Mesenchymal stem cell (in vitro differentiated cells and primary cell): ENCODE measurements around the gene EEF2. TPM values are rescaled to one million over a fixed set of nuclear protein-coding genes. Genes with fewer than 3 reads are reported as not detected.

Experiments
- DNase-seq: peaks from one replicate; pipeline ENCODE4 v3.0.0-alpha.2; 2013
- H2AFZ ChIP-seq: one replicate; pipeline ENCODE4 v1.6.1; 2013; ENCODE audit warnings: low read depth, mild to moderate bottlenecking, control low read depth, inconsistent platforms, low read length, moderate library complexity
- H2AK5ac ChIP-seq: 2 replicates; pipeline ENCODE4 v1.6.1; 2013; ENCODE audit warnings: low read length, moderate library complexity, mild to moderate bottlenecking, inconsistent platforms; ENCODE audit not compliant: severe bottlenecking
- H2BK120ac ChIP-seq: one replicate; pipeline ENCODE4 v1.6.1; 2013; ENCODE audit warnings: low read depth, mild to moderate bottlenecking, inconsistent platforms, low read length, moderate library complexity
- H2BK12ac ChIP-seq, 2 experiments: one replicate each; pipeline ENCODE4 v1.6.1; 2013; ENCODE audit warnings: inconsistent platforms in 2 of 2, low read length in 2 of 2, mild to moderate bottlenecking in 2 of 2, moderate library complexity in 2 of 2, control low read depth in 1 of 2
- H2BK15ac ChIP-seq: one replicate; pipeline ENCODE4 v1.6.1; 2013; ENCODE audit warnings: mild to moderate bottlenecking, low read depth, inconsistent platforms; ENCODE audit not compliant: poor library complexity, severe bottlenecking
- H2BK5ac ChIP-seq: 2 replicates; pipeline ENCODE4 v1.6.1; 2013; ENCODE audit warnings: low read depth, mild to moderate bottlenecking, low read length, control low read depth, inconsistent platforms; ENCODE audit not compliant: poor library complexity, severe bottlenecking
- H3K14ac ChIP-seq, 2 experiments: one replicate each; pipeline ENCODE4 v1.6.1; 2013; ENCODE audit warnings: inconsistent platforms in 2 of 2, low read length in 2 of 2, control low read depth in 1 of 2, mild to moderate bottlenecking in 1 of 2, moderate library complexity in 1 of 2
- H3K18ac ChIP-seq, 2 experiments: one replicate each; pipeline ENCODE4 v1.6.1; 2013; ENCODE audit warnings: inconsistent platforms in 2 of 2, low read length in 2 of 2, control low read depth in 1 of 2, low read depth in 1 of 2, mild to moderate bottlenecking in 1 of 2
- H3K23ac ChIP-seq, 2 experiments: one replicate each; pipeline ENCODE4 v1.6.1; 2013; ENCODE audit warnings: inconsistent platforms in 2 of 2, low read length in 2 of 2, mild to moderate bottlenecking in 2 of 2, moderate library complexity in 2 of 2, control low read depth in 1 of 2
- H3K27ac ChIP-seq: 2 replicates; pipeline ENCODE4 v1.5.1; 2013; ENCODE audit warnings: mild to moderate bottlenecking, moderate library complexity, low read length, control low read depth, inconsistent platforms; ENCODE audit not compliant: poor library complexity, severe bottlenecking
- H3K27me3 ChIP-seq, 2 experiments: 2 replicates each; pipeline versions ENCODE4 v1.6.1 to v1.7.0; 2013; ENCODE audit warnings: low read length in 2 of 2, mild to moderate bottlenecking in 2 of 2, moderate library complexity in 2 of 2, control low read depth in 1 of 2, inconsistent platforms in 1 of 2; ENCODE audit not compliant: control insufficient read depth in 1 of 2, insufficient read depth in 1 of 2
- H3K36me3 ChIP-seq, 2 experiments: 2 replicates each; pipeline versions ENCODE4 v1.6.1 to v1.7.0; 2013; ENCODE audit warnings: low read length in 2 of 2, control low read depth in 1 of 2, inconsistent platforms in 1 of 2, low read depth in 1 of 2, mild to moderate bottlenecking in 1 of 2; ENCODE audit not compliant: insufficient read depth in 2 of 2, control insufficient read depth in 1 of 2
- H3K4ac ChIP-seq, 2 experiments: one replicate each; pipeline ENCODE4 v1.6.1; 2013; ENCODE audit warnings: inconsistent platforms in 2 of 2, low read length in 2 of 2, mild to moderate bottlenecking in 2 of 2, moderate library complexity in 2 of 2, control low read depth in 1 of 2, low read depth in 1 of 2
- H3K4me1 ChIP-seq: 2 replicates; pipeline ENCODE4 v1.6.1; 2013; ENCODE audit warnings: low read depth, low read length, control low read depth; ENCODE audit not compliant: control insufficient read depth, insufficient read depth
- H3K4me2 ChIP-seq: 2 replicates; pipeline ENCODE4 v1.6.1; 2013; ENCODE audit warnings: low read length, mild to moderate bottlenecking, inconsistent platforms; ENCODE audit not compliant: poor library complexity, severe bottlenecking
- H3K4me3 ChIP-seq, 2 experiments: 2 replicates each; pipeline versions ENCODE4 v1.5.1 to v1.7.0; 2013; ENCODE audit warnings: low read length in 2 of 2, mild to moderate bottlenecking in 2 of 2, control low read depth in 1 of 2, low read depth in 1 of 2; ENCODE audit not compliant: insufficient read depth in 1 of 2
- H3K79me1 ChIP-seq: replicated peaks from 2 replicates; pipeline ENCODE4 v1.6.1; 2013; ENCODE audit warnings: mild to moderate bottlenecking, control low read depth, low read length, inconsistent platforms; ENCODE audit not compliant: poor library complexity, severe bottlenecking
- H3K9ac ChIP-seq: 2 replicates; pipeline ENCODE4 v1.7.0; 2013; ENCODE audit warnings: mild to moderate bottlenecking, low read length, moderate library complexity
- H3K9me3 ChIP-seq: 2 replicates; pipeline ENCODE4 v1.7.0; 2013; ENCODE audit warnings: mild to moderate bottlenecking, low read length; ENCODE audit not compliant: control insufficient read depth
- H4K8ac ChIP-seq: one replicate; pipeline ENCODE4 v1.6.1; 2013; ENCODE audit warnings: inconsistent platforms, mild to moderate bottlenecking, low read length, moderate library complexity
- H4K91ac ChIP-seq: one replicate; pipeline ENCODE4 v1.6.1; 2013; ENCODE audit warnings: mild to moderate bottlenecking, low read length, inconsistent platforms
- WGBS: methylation state at CpG from one replicate; pipeline ENCODE4 v1.1.7; 2013; ENCODE audit warnings: mixed read lengths; 5-methylcytosine and 5-hydroxymethylcytosine counted together
- polyA plus RNA-seq, 2 experiments: library from polyadenylated mRNA; stranded (reverse); fragments of 200-250 nt; gene quantifications; one replicate each; pipeline ENCODE4 v1.2.3, GENCODE V29; 2013

The EEF2 gene
- 2,485 TPM for polyA plus RNA-seq (2013, experiment 1 of 2)
- polyA plus RNA-seq (2013, experiment 2 of 2): 2,452 TPM

- Histone ChIP-seq H3K79me1 (no peaks in the 10 kb centered on the region), H2BK15ac (peak within 1 kb of the TSS; percentile 29), H3K18ac (peak within 1 kb of the TSS; percentile 88 to 97), H3K4me3 (peak within 1 kb of the TSS; percentile 93 to 95), H4K8ac (peak within 1 kb of the TSS; percentile 92), H2AK5ac (peak within 1 kb of the TSS; percentile 12), H3K4ac (peak within 1 kb of the TSS; percentile 90 to 99), H3K4me2 (peak within 1 kb of the TSS; percentile 78), H3K14ac (peak within 1 kb of the TSS in 1 of 2 experiments; percentile 84), H3K27me3 (no peaks in the 10 kb centered on the region), H2BK12ac (no peak within 1 kb of the TSS), H4K91ac (peak within 1 kb of the TSS; percentile 88), H2BK5ac (peak within 1 kb of the TSS; percentile 95), H3K23ac (peak within 1 kb of the TSS; percentile 64 to 98), H3K36me3 (peaks cover 43 to 44% of the 10 kb centered on the region in 2 experiments), H3K9me3 (no peaks in the 10 kb centered on the region), H3K9ac (peak within 1 kb of the TSS; percentile 96), H2AFZ (no peak within 1 kb of the TSS), H2BK120ac (peak within 1 kb of the TSS; percentile 83), H3K4me1 (peaks cover 32% of the 10 kb centered on the region), H3K27ac (peak within 1 kb of the TSS; percentile 85)
- DNase-seq: peak; percentile 89
- under 1% methylated on average over 79 of the region's 80 CpGs for WGBS
These were observed at the start of gene EEF2 for GRCh38 chr19:3984908-3985642. Gene EEF2, minus strand, starts transcription at chr19:3985463. Its CDS starts 83 bp downstream, at chr19:3985380.

GRCh38 chr19:4034048-4035017 lies 49.1 kb upstream of the EEF2 start:
- H2AFZ ChIP-seq: no peak overlapping the region
- H3K14ac ChIP-seq: no peak overlapping the region
- H4K8ac ChIP-seq: no peak overlapping the region
- no peak overlapping the region for H2AK5ac ChIP-seq
- no peak overlapping the region for H2BK5ac ChIP-seq
- no peak overlapping the region for H3K4ac ChIP-seq
- H3K27me3 ChIP-seq: no peaks in the 10 kb centered on the region
- H2BK12ac ChIP-seq: no peak overlapping the region
- H3K27ac ChIP-seq: no peak overlapping the region
- H3K23ac ChIP-seq: no peak overlapping the region
- H3K36me3 ChIP-seq: peaks cover 49 to 91% of the 10 kb centered on the region in 2 experiments
- no peak overlapping the region for H3K18ac ChIP-seq
- H3K4me2 ChIP-seq: no peak overlapping the region
- no peak overlapping the region for H2BK120ac ChIP-seq
- DNase-seq: no peak
- peaks cover 38% of the 10 kb centered on the region for H3K79me1 ChIP-seq
- H2BK15ac ChIP-seq: no peak overlapping the region
- 93% methylated on average over 34 of the region's 34 CpGs for WGBS
- H3K4me3 ChIP-seq: no peak overlapping the region
- no peaks in the 10 kb centered on the region for H3K9me3 ChIP-seq
- H3K4me1 ChIP-seq: peaks cover 7% of the 10 kb centered on the region
- no peak overlapping the region for H3K9ac ChIP-seq
- no peak overlapping the region for H4K91ac ChIP-seq

GRCh38 chr19:4033028-4033956 lies 48.0 kb upstream of the EEF2 start:
- no peak overlapping the region for H3K23ac ChIP-seq
- H3K18ac ChIP-seq: no peak overlapping the region
- H2AFZ ChIP-seq: no peak overlapping the region
- no peak for DNase-seq
- no peak overlapping the region for H2AK5ac ChIP-seq
- H2BK5ac ChIP-seq: no peak overlapping the region
- no peak overlapping the region for H3K27ac ChIP-seq
- no peak overlapping the region for H2BK12ac ChIP-seq
- no peak overlapping the region for H3K14ac ChIP-seq
- H3K79me1 ChIP-seq: peaks cover 35% of the 10 kb centered on the region
- H2BK15ac ChIP-seq: no peak overlapping the region
- H3K36me3 ChIP-seq: peaks cover 56 to 93% of the 10 kb centered on the region in 2 experiments
- no peaks in the 10 kb centered on the region for H3K9me3 ChIP-seq
- H3K27me3 ChIP-seq: no peaks in the 10 kb centered on the region
- WGBS: 91% methylated on average over 63 of the region's 63 CpGs
- H2BK120ac ChIP-seq: no peak overlapping the region
- no peak overlapping the region for H3K4me2 ChIP-seq
- no peak overlapping the region for H3K4me3 ChIP-seq
- H3K4me1 ChIP-seq: peaks cover 7% of the 10 kb centered on the region
- H4K91ac ChIP-seq: no peak overlapping the region
- no peak overlapping the region for H3K9ac ChIP-seq
- no peak overlapping the region for H3K4ac ChIP-seq
- H4K8ac ChIP-seq: no peak overlapping the region
